ENCODE results near the gene CEACAM21.

CEACAM21 gene

GRCh38 chr19:41575998-41576397 is at the start of gene CEACAM21:
CEACAM21 (plus strand) TSS chr19:41576166; CDS start chr19:41576275, 109 bp downstream.
- H3K27ac ChIP-seq: no peak within 1 kb of the TSS
- DNase-seq (ENCODE audit: low read depth, low spot score): no peak

- no peak overlapping the region for H3K27ac ChIP-seq
- DNase-seq (ENCODE audit: low read depth, low spot score): no peak
These were observed 48.9 kb upstream of the CEACAM21 start for GRCh38 chr19:41527089-41527488.

GRCh38 chr19:41528106-41528505 is 47.9 kb upstream of the CEACAM21 start:
- H3K27ac ChIP-seq: no peak overlapping the region
- no peak for DNase-seq (ENCODE audit: low read depth, low spot score)

GRCh38 chr19:41529484-41530183 is 46.3 kb upstream of the CEACAM21 start:
- no peak for DNase-seq (ENCODE audit: low read depth, low spot score)
- no peak overlapping the region for H3K27ac ChIP-seq

GRCh38 chr19:41530184-41530534 is 45.8 kb upstream of the CEACAM21 start:
- DNase-seq (ENCODE audit: low read depth, low spot score): no peak

GRCh38 chr19:41530761-41531301 is 45.1 kb upstream of the CEACAM21 start:
- no peak overlapping the region for H3K27ac ChIP-seq
- DNase-seq (ENCODE audit: low read depth, low spot score): no peak

More at GRCh38 chr19:41530184-41530534, 45.8 kb upstream of the CEACAM21 start:
- H3K27ac ChIP-seq: no peak overlapping the region

GRCh38 chr19:41531438-41532311 is 44.3 kb upstream of the CEACAM21 start:
- H3K27ac ChIP-seq: no peak overlapping the region
- no peak for DNase-seq (ENCODE audit: low read depth, low spot score)

GRCh38 chr19:41532526-41532925 is 43.4 kb upstream of the CEACAM21 start:
- H3K27ac ChIP-seq: no peak overlapping the region
- DNase-seq (ENCODE audit: low read depth, low spot score): no peak

GRCh38 chr19:41533671-41534215 is 42.2 kb upstream of the CEACAM21 start:
- H3K27ac ChIP-seq: no peak overlapping the region
- no peak for DNase-seq (ENCODE audit: low read depth, low spot score)

- no peak for DNase-seq (ENCODE audit: low read depth, low spot score)
- no peak overlapping the region for H3K27ac ChIP-seq
These were observed 40.8 kb upstream of the CEACAM21 start for GRCh38 chr19:41535029-41535622.

GRCh38 chr19:41537789-41538188 is 38.2 kb upstream of the CEACAM21 start:
- DNase-seq (ENCODE audit: low read depth, low spot score): no peak
- H3K27ac ChIP-seq: no peak overlapping the region

- DNase-seq (ENCODE audit: low read depth, low spot score): no peak
- no peak overlapping the region for H3K27ac ChIP-seq
These were observed 35.8 kb upstream of the CEACAM21 start for GRCh38 chr19:41540041-41540695.

- no peak for DNase-seq (ENCODE audit: low read depth, low spot score)
- H3K27ac ChIP-seq: no peak overlapping the region
These were observed 33.9 kb upstream of the CEACAM21 start for GRCh38 chr19:41541990-41542584.

GRCh38 chr19:41542622-41543021 is 33.3 kb upstream of the CEACAM21 start:
- H3K27ac ChIP-seq: no peak overlapping the region
- DNase-seq (ENCODE audit: low read depth, low spot score): no peak

GRCh38 chr19:41543582-41543981 is 32.4 kb upstream of the CEACAM21 start:
- no peak for DNase-seq (ENCODE audit: low read depth, low spot score)
- no peak overlapping the region for H3K27ac ChIP-seq

- no peak overlapping the region for H3K27ac ChIP-seq
- DNase-seq (ENCODE audit: low read depth, low spot score): no peak
These were observed 30.4 kb upstream of the CEACAM21 start for GRCh38 chr19:41545547-41545946.

- DNase-seq (ENCODE audit: low read depth, low spot score): no peak
- H3K27ac ChIP-seq: no peak overlapping the region
These were observed 29.6 kb upstream of the CEACAM21 start for GRCh38 chr19:41546386-41546789.

- no peak for DNase-seq (ENCODE audit: low read depth, low spot score)
- H3K27ac ChIP-seq: no peak overlapping the region
These were observed 29.0 kb upstream of the CEACAM21 start for GRCh38 chr19:41546961-41547360.

- no peak for DNase-seq (ENCODE audit: low read depth, low spot score)
- H3K27ac ChIP-seq: no peak overlapping the region
These were observed 28.4 kb upstream of the CEACAM21 start for GRCh38 chr19:41547569-41547968.

GRCh38 chr19:41548047-41548446 is 27.9 kb upstream of the CEACAM21 start:
- DNase-seq (ENCODE audit: low read depth, low spot score): no peak
- no peak overlapping the region for H3K27ac ChIP-seq

Data from epithelial cell of prostate (primary cell).